Activated T-cell treated with anti-CD3 and anti-CD28 coated beads, Interleukin-2, amount 50 U/mL, for 48 hours (primary cell): ENCODE measurements around the gene RBM28.

Experiments
- DNase-seq, 2 experiments: peaks; one replicate each; pipeline ENCODE4 v3.0.0-alpha.2; 2020

The RBM28 gene

GRCh38 chr7:128373606-128374005 lies 29.9 kb upstream of the RBM28 start:
- DNase-seq, result no peak

GRCh38 chr7:128370491-128370890 lies 26.8 kb upstream of the RBM28 start:
- DNase-seq, result no peak

- DNase-seq, result no peak
Measured at GRCh38 chr7:128366986-128367385, 23.3 kb upstream of the RBM28 start.

GRCh38 chr7:128366300-128366699 lies 22.6 kb upstream of the RBM28 start:
- no peak for DNase-seq

- DNase-seq, result no peak
Measured at GRCh38 chr7:128365432-128365831, 21.7 kb upstream of the RBM28 start.

GRCh38 chr7:128364166-128364870 lies 20.6 kb upstream of the RBM28 start:
- DNase-seq, result no peak

- no peak for DNase-seq
Measured at GRCh38 chr7:128363261-128363721, 19.6 kb upstream of the RBM28 start.

GRCh38 chr7:128362670-128363069 lies 19.0 kb upstream of the RBM28 start:
- DNase-seq, result no peak

GRCh38 chr7:128361411-128362379 lies 18.0 kb upstream of the RBM28 start, which contains the start of gene PRRT4:
Gene PRRT4, minus strand, starts transcription at chr7:128361690.
- peak; percentile 48 to 62 for DNase-seq

GRCh38 chr7:128360359-128360678 lies 16.6 kb upstream of the RBM28 start:
- DNase-seq, result no peak

GRCh38 chr7:128359939-128360338 lies 16.2 kb upstream of the RBM28 start:
- no peak for DNase-seq

GRCh38 chr7:128359336-128359735 lies 15.6 kb upstream of the RBM28 start:
- no peak for DNase-seq

- no peak for DNase-seq
Measured at GRCh38 chr7:128358233-128358632, 14.5 kb upstream of the RBM28 start.

GRCh38 chr7:128357217-128357613 lies 13.5 kb upstream of the RBM28 start:
- no peak for DNase-seq

- DNase-seq, result no peak
Measured at GRCh38 chr7:128356546-128357216, 13.0 kb upstream of the RBM28 start.

- DNase-seq, result no peak
Measured at GRCh38 chr7:128353610-128354009, 9.9 kb upstream of the RBM28 start.

GRCh38 chr7:128353189-128353588 lies 9.5 kb upstream of the RBM28 start:
- DNase-seq, result no peak

- no peak for DNase-seq
Measured at GRCh38 chr7:128352636-128353035, 8.9 kb upstream of the RBM28 start.

- peak; percentile 50 to 69 for DNase-seq
Measured at GRCh38 chr7:128352153-128352537, 8.4 kb upstream of the RBM28 start.

GRCh38 chr7:128351296-128352152 lies 7.8 kb upstream of the RBM28 start:
- DNase-seq, result peak in 1 of 2 experiments; percentile 43

GRCh38 chr7:128350708-128351295 lies 7.1 kb upstream of the RBM28 start:
- no peak for DNase-seq

- no peak for DNase-seq
Measured at GRCh38 chr7:128349466-128349825, 5.7 kb upstream of the RBM28 start.
